ENCODE results near the gene PGAP6. TPM values are rescaled to one million over a fixed set of nuclear protein-coding genes. Genes with fewer than 3 reads are reported as not detected.
"Not testable (repeated sequence)": the region's sequence is repeated elsewhere in the genome, so short reads cannot be mapped to it uniquely, and the experiment has no call there.

Gene PGAP6
- total RNA-seq, 2 donors from 2014 or later, result 39.7 to 106 TPM

DNA sequence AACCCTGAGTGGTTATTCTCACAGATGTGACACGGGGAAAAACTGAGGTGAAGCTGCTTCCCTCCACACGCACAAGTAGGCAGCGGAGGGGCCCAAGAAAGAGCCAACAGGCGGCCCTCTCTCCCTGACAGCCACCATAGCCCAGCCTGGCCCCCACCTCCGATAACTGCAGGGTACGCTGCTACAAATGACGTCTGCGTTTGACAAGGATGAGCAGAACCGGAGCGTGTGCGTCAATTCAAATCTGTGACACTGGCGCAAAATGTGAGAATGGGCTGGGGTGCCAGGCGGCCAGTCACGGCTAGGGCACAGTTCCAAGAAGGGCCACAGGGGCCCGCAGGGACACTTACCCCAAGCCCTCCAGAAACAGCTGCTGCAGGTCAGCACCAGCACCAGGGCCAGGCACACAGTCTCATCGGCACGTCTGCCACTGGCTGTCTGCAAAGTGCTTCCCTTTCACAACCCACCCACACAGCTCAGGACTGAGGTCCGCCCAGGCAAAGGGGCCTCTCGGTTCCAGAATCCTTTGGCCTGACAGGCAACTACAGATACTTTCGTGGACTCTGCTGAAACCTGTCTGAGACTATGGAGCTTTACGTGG lies 43.7 kb downstream of the PGAP6 start:
- H3K4me1 Mint-ChIP-seq, result peaks cover 54% of the 10 kb centered on the region
- no peak overlapping the region for H3K4me3 Mint-ChIP-seq

DNA sequence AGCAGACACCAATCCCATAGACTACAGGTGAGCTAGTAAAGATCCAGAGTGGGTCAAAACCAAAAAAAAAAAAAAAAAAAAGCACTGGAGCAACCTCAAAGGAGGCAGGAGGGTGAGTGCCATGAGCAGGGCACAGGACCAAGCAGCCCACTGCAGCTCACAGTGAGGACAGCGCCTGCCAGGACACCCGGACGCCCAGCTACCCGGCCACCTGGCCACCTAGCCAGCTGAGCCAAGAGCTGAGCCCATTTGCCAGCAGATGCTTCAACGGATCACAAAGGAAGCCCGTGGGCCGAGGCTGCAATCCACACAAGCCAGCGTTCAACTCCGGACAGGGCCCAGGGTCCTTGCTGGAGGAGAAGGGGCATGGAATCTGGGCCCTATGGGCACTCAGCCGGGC lies 44.3 kb downstream of the PGAP6 start:
- ATAC-seq (no peak), DNase-seq (no peak)
- no peak overlapping the region for H3K4me3 Mint-ChIP-seq
- no peak overlapping the region for H3K27ac Mint-ChIP-seq
- H3K36me3 Mint-ChIP-seq (ENCODE audit: low read depth), result no peaks in the 10 kb centered on the region
- no peaks in the 10 kb centered on the region for H3K27me3 Mint-ChIP-seq
- peaks cover 53% of the 10 kb centered on the region for H3K4me1 Mint-ChIP-seq
- H3K9me3 ChIP-seq (ENCODE audit: control insufficient read depth, low read length, poor library complexity, severe bottlenecking), result no peaks in the 10 kb centered on the region

More for the DNA sequence above, 43.7 kb downstream of the PGAP6 start:
- no peaks in the 10 kb centered on the region for H3K9me3 ChIP-seq (ENCODE audit: control insufficient read depth, low read length, poor library complexity, severe bottlenecking)
- Mint-ChIP-seq H3K36me3 (ENCODE audit: low read depth) (no peaks in the 10 kb centered on the region), H3K27ac (no peak overlapping the region), H3K27me3 (no peaks in the 10 kb centered on the region)
- no peak for ATAC-seq
- DNase-seq, result no peak

DNA sequence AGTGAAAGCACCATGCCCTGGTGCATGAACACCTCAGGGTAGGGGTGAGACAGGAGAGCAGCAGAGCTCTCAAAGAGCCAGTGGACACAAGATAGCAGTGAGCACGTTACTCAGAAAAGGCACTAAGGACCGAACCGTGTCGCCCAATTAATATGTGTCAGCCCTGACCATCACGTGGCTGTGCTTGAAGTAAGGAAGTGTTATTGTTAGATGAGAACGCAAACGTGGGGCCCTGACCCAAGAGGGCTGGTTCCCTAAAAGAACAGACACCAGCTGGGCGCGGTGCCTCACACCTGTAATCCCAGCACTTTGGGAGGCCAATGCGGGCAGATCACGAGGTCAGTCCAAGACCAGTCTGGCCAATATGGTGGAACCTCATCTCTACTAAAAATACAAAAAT lies 45.5 kb downstream of the PGAP6 start:
- peak overlapping the region; percentile 62 for H3K27ac Mint-ChIP-seq
- H3K4me1 Mint-ChIP-seq, result peaks cover 51% of the 10 kb centered on the region
- H3K9me3 ChIP-seq (ENCODE audit: control insufficient read depth, low read length, poor library complexity, severe bottlenecking), result no peaks in the 10 kb centered on the region
- no peak overlapping the region for H3K4me3 Mint-ChIP-seq
- no peak for DNase-seq
- H3K36me3 Mint-ChIP-seq (ENCODE audit: low read depth), result no peaks in the 10 kb centered on the region
- no peaks in the 10 kb centered on the region for H3K27me3 Mint-ChIP-seq
- no peak for ATAC-seq

DNA sequence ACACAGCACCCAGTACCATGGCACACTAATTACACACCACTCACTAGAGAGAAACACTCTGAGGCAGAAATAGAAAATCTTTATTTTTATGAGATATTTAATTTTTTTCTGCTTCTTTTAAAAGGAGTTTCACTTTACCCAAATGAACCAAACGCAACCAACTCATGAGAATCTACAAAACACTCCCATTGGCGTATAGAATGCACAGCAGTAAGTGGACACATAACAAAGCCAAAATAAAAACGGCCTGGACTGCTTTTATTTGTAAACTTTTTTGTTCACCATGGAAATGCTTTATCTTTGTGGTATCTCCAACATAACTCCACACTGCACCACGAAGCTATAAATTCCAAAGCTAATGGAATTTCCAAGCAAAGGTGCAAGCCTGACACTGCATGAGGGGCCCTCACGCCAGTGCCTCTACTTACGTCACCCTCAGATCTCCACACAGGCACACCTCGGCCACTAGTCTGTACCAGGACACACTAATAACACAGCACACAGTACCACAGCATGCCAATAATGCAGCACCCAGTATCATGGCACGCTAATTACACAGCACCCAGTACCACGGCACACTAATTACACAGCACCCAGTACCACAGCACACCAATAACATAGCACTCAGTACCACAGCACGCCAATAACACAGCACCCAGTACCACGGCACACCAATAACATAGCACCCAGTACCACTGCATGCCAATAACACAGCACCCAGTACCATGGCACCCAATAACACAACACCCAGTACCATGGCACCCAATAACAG lies 46.7 kb downstream of the PGAP6 start:
- Mint-ChIP-seq H3K4me3 (peak overlapping the region; percentile 63), H3K4me1 (peaks cover 54% of the 10 kb centered on the region)

DNA sequence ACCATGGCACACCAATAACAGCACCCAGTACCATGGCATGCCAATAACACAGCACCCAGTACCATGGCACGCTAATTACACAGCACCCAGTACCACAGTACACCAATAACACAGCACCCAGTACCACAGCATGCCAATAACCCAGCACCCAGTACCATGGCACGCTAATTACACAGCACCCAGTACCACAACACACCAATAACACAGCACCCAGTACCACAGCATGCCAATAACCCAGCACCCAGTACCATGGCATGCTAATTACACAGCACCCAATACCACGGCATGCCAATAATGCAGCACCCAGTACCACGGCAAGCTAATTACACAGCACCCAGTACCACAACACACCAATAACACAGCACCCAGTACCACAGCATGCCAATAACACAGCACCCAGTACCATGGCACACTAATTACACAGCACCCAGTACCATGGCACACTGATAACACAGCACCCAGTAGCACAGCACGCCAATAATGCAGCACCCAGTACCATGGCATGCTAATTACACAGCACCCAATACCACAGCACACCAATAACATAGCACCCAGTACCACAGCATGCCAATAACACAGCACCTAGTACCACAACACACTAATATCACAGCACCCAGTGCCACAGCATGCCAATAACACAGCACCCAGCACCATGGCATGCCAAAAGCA lies 47.5 kb downstream of the PGAP6 start:
- not testable (repeated sequence) for H3K4me3 Mint-ChIP-seq; H3K9me3 ChIP-seq (ENCODE audit: control insufficient read depth, low read length, poor library complexity, severe bottlenecking); ATAC-seq; H3K36me3 Mint-ChIP-seq (ENCODE audit: low read depth); H3K27ac Mint-ChIP-seq; DNase-seq; H3K27me3 Mint-ChIP-seq
- H3K4me1 Mint-ChIP-seq, result peaks cover 48% of the 10 kb centered on the region

More for the DNA sequence above, 46.7 kb downstream of the PGAP6 start:
- ATAC-seq; H3K27ac Mint-ChIP-seq; H3K27me3 Mint-ChIP-seq; H3K36me3 Mint-ChIP-seq (ENCODE audit: low read depth); H3K9me3 ChIP-seq (ENCODE audit: control insufficient read depth, low read length, poor library complexity, severe bottlenecking); DNase-seq: not testable (repeated sequence)

DNA sequence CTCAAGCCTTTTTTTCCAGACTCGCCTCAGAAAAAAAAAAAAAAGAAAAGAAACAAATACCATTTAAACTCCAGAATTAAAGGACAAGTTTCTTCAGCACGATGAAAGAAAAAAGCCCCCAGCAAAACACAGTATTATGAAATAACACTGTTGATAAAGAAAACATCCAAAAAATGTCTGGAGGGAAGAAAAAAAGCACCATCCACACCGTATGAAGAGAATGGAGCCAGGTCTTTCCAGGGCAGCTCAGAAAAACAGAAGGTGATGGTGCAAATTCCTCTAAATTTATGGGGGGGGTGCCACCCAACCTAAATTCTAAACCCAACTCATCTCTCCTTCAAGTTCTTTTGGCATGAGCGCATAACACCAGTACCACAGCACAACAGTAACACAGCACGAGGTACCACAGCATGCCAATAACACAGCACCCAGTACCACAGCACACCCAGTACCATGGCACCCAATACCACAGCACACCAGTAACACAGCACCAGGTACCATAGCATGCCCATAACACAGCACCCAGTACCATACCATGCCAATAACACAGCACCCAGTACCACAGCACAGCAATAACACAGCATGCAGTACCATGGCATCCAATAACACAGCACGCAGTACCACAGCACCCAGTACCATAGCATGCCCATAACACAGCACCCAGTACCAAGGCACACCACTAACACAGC lies 48.2 kb downstream of the PGAP6 start:
- Mint-ChIP-seq H3K36me3 (ENCODE audit: low read depth) (no peaks in the 10 kb centered on the region), H3K4me1 (peaks cover 44% of the 10 kb centered on the region), H3K27ac (no peak overlapping the region), H3K27me3 (no peaks in the 10 kb centered on the region), H3K4me3 (no peak overlapping the region)
- ATAC-seq (no peak), DNase-seq (no peak)
- H3K9me3 ChIP-seq (ENCODE audit: control insufficient read depth, low read length, poor library complexity, severe bottlenecking), result no peaks in the 10 kb centered on the region

DNA sequence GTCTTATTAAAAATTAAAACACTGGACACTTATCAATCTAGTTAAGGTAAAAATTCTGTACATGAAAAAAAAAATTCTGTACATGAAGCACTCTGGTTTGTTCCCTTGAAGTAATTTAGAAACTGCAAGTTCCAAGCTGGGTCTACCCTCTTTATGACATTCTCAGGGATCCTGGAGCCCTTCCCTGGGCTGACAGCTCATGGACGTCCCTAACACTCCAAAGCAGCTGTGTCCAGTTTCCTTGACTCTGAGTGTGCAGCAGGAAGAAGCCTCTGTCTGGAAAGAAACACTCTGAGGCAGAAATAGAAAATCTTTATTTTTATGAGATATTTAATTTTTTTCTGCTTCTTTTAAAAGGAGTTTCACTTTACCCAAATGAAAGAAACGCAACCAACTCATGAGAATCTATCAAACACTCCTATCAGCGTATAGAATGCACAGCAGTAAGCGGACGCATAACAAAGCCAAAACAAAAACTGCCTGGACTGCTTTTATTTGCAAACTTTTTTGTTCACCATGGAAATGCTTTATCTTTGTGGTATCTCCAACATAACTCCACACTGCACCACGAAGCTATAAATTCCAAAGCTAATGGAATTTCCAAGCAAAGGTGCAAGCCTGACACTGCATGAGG lies 50.5 kb downstream of the PGAP6 start:
- H3K4me1 Mint-ChIP-seq, result peaks cover 45% of the 10 kb centered on the region
- not testable (repeated sequence) for H3K9me3 ChIP-seq (ENCODE audit: control insufficient read depth, low read length, poor library complexity, severe bottlenecking); H3K27me3 Mint-ChIP-seq; ATAC-seq; H3K4me3 Mint-ChIP-seq; DNase-seq; H3K36me3 Mint-ChIP-seq (ENCODE audit: low read depth)
- H3K27ac Mint-ChIP-seq, result peak overlapping the region; percentile 24

DNA sequence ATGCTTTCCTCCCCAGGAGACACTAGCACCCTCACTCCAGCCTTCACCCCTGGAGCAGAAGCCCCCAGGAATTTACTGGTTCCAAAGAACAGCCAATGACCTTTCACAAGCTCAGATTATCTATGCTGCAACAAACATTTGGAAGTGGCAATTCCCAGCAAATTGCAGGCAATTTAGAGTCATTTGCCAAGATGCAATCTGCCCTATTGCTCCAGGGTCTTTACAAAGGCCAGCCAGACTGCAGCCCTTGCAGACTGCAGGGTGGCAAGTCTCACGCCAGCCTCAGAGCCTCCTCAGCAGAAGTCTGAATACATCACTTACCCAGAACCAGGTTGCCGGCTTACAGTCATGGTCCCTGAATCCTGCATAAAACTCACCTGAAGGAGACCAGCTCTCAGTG lies 51.0 kb downstream of the PGAP6 start:
- Mint-ChIP-seq H3K27ac (no peak overlapping the region), H3K4me3 (no peak overlapping the region), H3K4me1 (peaks cover 46% of the 10 kb centered on the region)

DNA sequence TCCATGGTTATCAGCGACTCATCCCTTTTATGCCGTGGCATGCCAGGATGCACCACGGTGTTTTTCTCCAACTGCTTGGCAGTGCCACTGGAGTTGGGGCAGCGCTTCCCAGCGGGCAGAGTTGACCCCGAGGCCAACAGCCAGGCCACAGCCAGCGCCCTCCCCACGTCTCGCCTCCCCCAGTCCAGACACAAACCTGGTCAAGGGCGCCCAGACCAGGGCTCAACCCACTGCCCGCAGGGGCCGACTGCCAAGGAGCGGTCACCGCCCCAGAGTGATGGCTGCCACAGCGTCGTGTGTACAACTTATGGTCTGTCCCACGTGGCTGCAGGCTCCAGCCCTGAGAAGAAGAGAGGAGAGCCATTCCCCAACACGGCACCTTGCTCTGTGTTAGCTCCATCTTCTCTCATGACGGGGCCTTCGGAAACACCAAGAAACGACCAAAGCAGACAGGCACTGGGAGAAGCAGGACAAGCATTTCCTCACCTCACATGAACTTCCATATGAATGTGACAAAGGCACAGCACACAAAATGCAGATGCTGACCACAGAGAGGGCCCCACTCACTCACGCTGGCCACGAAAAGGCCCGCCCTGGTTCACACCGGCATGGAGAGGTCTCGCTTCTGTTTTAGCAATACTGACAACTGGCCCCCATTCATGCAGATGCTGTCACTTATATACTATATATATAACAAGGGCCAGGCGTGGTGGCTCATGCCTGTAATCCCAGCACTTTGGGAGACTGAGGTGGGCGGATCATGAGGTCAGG lies 56.2 kb downstream of the PGAP6 start:
- ATAC-seq (no peak), DNase-seq (no peak)
- Mint-ChIP-seq H3K27ac (peak overlapping the region; percentile 91), H3K36me3 (ENCODE audit: low read depth) (no peaks in the 10 kb centered on the region), H3K4me1 (peaks cover 37% of the 10 kb centered on the region), H3K4me3 (peak overlapping the region; percentile 84), H3K27me3 (no peaks in the 10 kb centered on the region)
- H3K9me3 ChIP-seq (ENCODE audit: control insufficient read depth, low read length, poor library complexity, severe bottlenecking), result no peaks in the 10 kb centered on the region

More for the DNA sequence above, 51.0 kb downstream of the PGAP6 start:
- DNase-seq (no peak), ATAC-seq (no peak)
- Mint-ChIP-seq H3K36me3 (ENCODE audit: low read depth) (no peaks in the 10 kb centered on the region), H3K27me3 (no peaks in the 10 kb centered on the region)
- H3K9me3 ChIP-seq (ENCODE audit: control insufficient read depth, low read length, poor library complexity, severe bottlenecking), result no peaks in the 10 kb centered on the region

DNA sequence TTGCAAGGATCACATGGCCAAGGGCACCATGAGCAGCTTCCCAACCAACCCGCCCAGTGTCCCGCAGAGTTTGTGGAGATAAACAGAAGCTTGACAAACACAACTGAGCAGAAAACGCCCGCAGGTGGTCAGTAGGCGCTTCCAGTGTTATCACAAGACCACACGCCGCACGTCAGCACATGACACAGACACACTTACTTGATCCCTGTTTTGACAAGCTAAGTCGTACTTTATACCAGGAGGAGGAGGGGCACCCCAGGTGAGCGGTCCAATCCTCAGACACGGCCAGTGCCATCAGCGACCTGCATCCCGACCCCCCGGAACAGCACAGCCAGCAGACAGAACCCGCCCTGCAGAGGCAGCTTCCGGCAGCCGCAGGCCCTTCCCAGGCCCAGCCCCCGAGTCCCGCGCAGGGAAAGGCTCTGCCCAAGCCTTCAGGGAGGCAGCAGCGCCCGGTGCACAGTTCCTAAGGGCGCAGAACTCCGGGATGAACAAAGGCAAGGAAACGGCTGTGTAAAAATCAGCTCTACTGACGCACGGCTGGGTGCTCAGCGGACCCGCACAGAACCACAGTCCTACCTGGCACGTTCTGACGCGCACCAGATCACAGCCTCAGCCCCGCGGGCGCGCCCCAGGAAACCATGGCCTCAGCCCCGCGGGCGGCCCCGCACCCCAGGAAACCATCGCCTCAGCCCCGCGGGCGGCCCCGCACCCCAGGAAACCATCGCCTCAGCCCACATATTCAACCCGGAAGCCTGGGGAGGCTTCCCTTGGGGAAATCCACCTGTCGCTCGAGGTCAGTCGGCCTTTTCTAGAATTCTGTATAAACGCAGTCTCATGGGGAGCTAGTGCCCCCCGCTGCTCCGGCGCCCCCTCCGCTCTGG lies 57.1 kb downstream of the PGAP6 start:
- H3K27me3 Mint-ChIP-seq, result no peaks in the 10 kb centered on the region
- peaks cover 38% of the 10 kb centered on the region for H3K4me1 Mint-ChIP-seq
- peak; percentile 88 for ATAC-seq

DNA sequence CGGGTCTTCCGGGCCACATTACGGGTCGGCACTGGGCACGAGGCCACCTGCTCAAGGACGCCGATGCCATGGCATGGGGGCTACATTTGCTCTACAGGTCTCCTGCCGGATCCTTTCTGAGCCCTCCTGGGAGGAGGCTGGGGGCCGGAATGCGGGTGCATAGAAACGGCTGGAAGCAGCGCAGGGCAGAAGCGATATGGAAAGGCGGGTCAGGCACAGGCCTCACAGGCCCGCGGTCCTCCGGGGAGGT lies 57.7 kb downstream of the PGAP6 start:
- Mint-ChIP-seq H3K4me1 (peaks cover 41% of the 10 kb centered on the region), H3K27me3 (no peaks in the 10 kb centered on the region), H3K27ac (peak overlapping the region; percentile 91), H3K36me3 (ENCODE audit: low read depth) (peaks cover 5% of the 10 kb centered on the region), H3K4me3 (peak overlapping the region; percentile 84)
- DNase-seq (no peak), ATAC-seq (no peak)
- no peaks in the 10 kb centered on the region for H3K9me3 ChIP-seq (ENCODE audit: control insufficient read depth, low read length, poor library complexity, severe bottlenecking)

More for the DNA sequence above, 57.1 kb downstream of the PGAP6 start:
- DNase-seq, result peak; percentile 67 to 79 (median 75)
- Mint-ChIP-seq H3K36me3 (ENCODE audit: low read depth) (peaks cover 4% of the 10 kb centered on the region), H3K4me3 (peak overlapping the region; percentile 84), H3K27ac (peak overlapping the region; percentile 91)
- H3K9me3 ChIP-seq (ENCODE audit: control insufficient read depth, low read length, poor library complexity, severe bottlenecking), result no peaks in the 10 kb centered on the region
